SK-N-SH treated with all-trans-retinoic acid at 6 μM for 48 hours (cell line): ENCODE data around the gene SPATA33.

Experiments
- ATAC-seq: fragments of 200-7000 bp; cut with Tn5 transposase; 3 replicates; pipeline ENCODE4 v1.9.1; 2020; ENCODE audit warnings: mild to moderate bottlenecking, moderate library complexity
- ARNTL ChIP-seq: fragments of 450-650 bp; formaldehyde crosslinking; IDR thresholded peaks from 2 replicates; pipeline ENCODE4 v1.5.0; 2020; ENCODE audit warnings: low read depth, mild to moderate bottlenecking, moderate library complexity, borderline replicate concordance
- BACH2 ChIP-seq: fragments of 250-450 bp; sonication (Bioruptor Pico); IDR thresholded peaks from 2 replicates; pipeline ENCODE4 v1.9.0; 2021; ENCODE audit warnings: mild to moderate bottlenecking, borderline replicate concordance
- CREB5 ChIP-seq: fragments of 250-450 bp; sonication (Bioruptor Pico); IDR thresholded peaks from 2 replicates; pipeline ENCODE4 v1.5.1; 2020; ENCODE audit warnings: low read depth, mild to moderate bottlenecking, moderate library complexity
- CSDC2 ChIP-seq: fragments of 250-450 bp; sonication (Bioruptor Pico); IDR thresholded peaks from 2 replicates; pipeline ENCODE4 v1.5.0; 2020; ENCODE audit warnings: mild to moderate bottlenecking, moderate library complexity
- ESRRG ChIP-seq: fragments of 250-450 bp; sonication (Bioruptor Pico); IDR thresholded peaks from 2 replicates; pipeline ENCODE4 v1.6.1; 2021; ENCODE audit warnings: mild to moderate bottlenecking
- GLIS3 ChIP-seq: fragments of 250-450 bp; sonication (Bioruptor Pico); IDR thresholded peaks from 2 replicates; pipeline ENCODE4 v1.5.0; 2020; ENCODE audit warnings: mild to moderate bottlenecking, moderate library complexity
- ISL1 ChIP-seq: fragments of 250-450 bp; sonication (Bioruptor Pico); IDR thresholded peaks from 2 replicates; pipeline ENCODE4 v2.1.2; 2022; ENCODE audit warnings: mild to moderate bottlenecking, moderate library complexity
- OSR1 ChIP-seq: fragments of 250-450 bp; sonication (Bioruptor Pico); IDR thresholded peaks from 2 replicates; pipeline ENCODE4 v1.8.0; 2022; ENCODE audit warnings: moderate library complexity, mild to moderate bottlenecking, inconsistent platforms
- PATZ1 ChIP-seq: fragments of 250-450 bp; sonication (Bioruptor Pico); IDR thresholded peaks from 2 replicates; pipeline ENCODE4 v1.8.0; 2020; ENCODE audit warnings: mild to moderate bottlenecking, moderate library complexity, borderline replicate concordance
- PPARA ChIP-seq: fragments of 250-450 bp; sonication (Bioruptor Pico); IDR thresholded peaks from 2 replicates; pipeline ENCODE4 v1.5.0; 2020; ENCODE audit warnings: mild to moderate bottlenecking, borderline replicate concordance
- RARB ChIP-seq: fragments of 250-450 bp; sonication (Bioruptor Pico); IDR thresholded peaks from 2 replicates; pipeline ENCODE4 v1.8.0; 2021; ENCODE audit warnings: mild to moderate bottlenecking, moderate library complexity
- SNAI2 ChIP-seq: fragments of 250-450 bp; sonication (Bioruptor Pico); IDR thresholded peaks from 2 replicates; pipeline ENCODE4 v1.5.0; 2020; ENCODE audit warnings: mild to moderate bottlenecking, moderate library complexity
- TCF4 ChIP-seq: fragments of 250-450 bp; sonication (Bioruptor Pico); IDR thresholded peaks from 2 replicates; pipeline ENCODE4 v1.8.0; 2021; ENCODE audit warnings: mild to moderate bottlenecking, moderate library complexity, borderline replicate concordance
- TOX ChIP-seq: fragments of 250-450 bp; sonication (Bioruptor Pico); IDR thresholded peaks from 2 replicates; pipeline ENCODE4 v1.8.0; 2021; ENCODE audit warnings: mild to moderate bottlenecking, moderate library complexity, borderline replicate concordance
- TSHZ2 ChIP-seq: fragments of 250-450 bp; sonication (Bioruptor Pico); IDR thresholded peaks from 2 replicates; pipeline ENCODE4 v1.5.0; 2020; ENCODE audit warnings: mild to moderate bottlenecking, moderate library complexity
- ZC3H10 ChIP-seq: fragments of 250-450 bp; sonication (Bioruptor Pico); IDR thresholded peaks from 2 replicates; pipeline ENCODE4 v1.5.1; 2021; ENCODE audit warnings: mild to moderate bottlenecking, moderate library complexity
- ZFP3 ChIP-seq: fragments of 250-450 bp; sonication (Bioruptor Pico); IDR thresholded peaks from 2 replicates; pipeline ENCODE4 v1.5.0; 2020; ENCODE audit warnings: mild to moderate bottlenecking, moderate library complexity
- ZNF565 ChIP-seq: fragments of 450-650 bp; formaldehyde crosslinking; conservative IDR thresholded peaks from 2 replicates; pipeline ENCODE4 v1.5.0; 2020; ENCODE audit warnings: low read depth, mild to moderate bottlenecking, moderate library complexity
- ZNF70 ChIP-seq: fragments of 450-650 bp; formaldehyde crosslinking; IDR thresholded peaks from 2 replicates; pipeline ENCODE4 v1.5.0; 2020; ENCODE audit warnings: mild to moderate bottlenecking, moderate library complexity
- TF ChIP-seq, protein P1 (sequence below): fragments of 250-450 bp; sonication (Bioruptor Pico); IDR thresholded peaks from 2 replicates; pipeline ENCODE4 v1.8.0; 2021; ENCODE audit warnings: low read depth, mild to moderate bottlenecking, moderate library complexity, borderline replicate concordance

Gene SPATA33

DNA sequence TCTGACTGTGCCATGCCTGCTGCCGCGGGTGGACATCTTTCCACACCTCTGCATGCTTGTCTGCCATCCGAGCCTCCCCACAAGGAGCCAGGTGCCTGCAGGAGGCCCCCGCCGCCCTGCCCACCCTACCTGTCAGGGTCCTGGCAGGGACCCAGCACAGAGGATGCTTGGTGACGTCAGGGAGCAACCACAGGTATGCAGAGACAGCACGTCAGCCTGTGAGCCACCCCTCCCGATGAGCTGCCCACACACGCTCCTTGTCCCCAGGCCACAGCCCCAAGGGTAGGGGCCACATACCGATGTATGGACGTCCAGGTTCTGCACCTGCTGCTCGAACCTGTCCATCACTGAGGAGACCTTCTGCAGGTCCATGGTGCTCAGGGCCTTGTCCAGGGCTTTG, 10.7 kb upstream of the SPATA33 start:
- TF ChIP-seq, protein P1, sequence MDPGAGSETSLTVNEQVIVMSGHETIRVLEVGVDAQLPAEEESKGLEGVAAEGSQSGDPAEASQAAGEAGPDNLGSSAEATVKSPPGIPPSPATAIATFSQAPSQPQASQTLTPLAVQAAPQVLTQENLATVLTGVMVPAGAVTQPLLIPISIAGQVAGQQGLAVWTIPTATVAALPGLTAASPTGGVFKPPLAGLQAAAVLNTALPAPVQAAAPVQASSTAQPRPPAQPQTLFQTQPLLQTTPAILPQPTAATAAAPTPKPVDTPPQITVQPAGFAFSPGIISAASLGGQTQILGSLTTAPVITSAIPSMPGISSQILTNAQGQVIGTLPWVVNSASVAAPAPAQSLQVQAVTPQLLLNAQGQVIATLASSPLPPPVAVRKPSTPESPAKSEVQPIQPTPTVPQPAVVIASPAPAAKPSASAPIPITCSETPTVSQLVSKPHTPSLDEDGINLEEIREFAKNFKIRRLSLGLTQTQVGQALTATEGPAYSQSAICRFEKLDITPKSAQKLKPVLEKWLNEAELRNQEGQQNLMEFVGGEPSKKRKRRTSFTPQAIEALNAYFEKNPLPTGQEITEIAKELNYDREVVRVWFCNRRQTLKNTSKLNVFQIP (CRISPR knock-in tag): no peak
- TF ChIP-seq CREB5 (CRISPR knock-in tag) (no peak), ZNF565 (CRISPR knock-in tag) (no peak), ZNF70 (CRISPR knock-in tag) (no peak), ARNTL (no peak), BACH2 (CRISPR knock-in tag) (no peak), ISL1 (CRISPR knock-in tag) (no peak), GLIS3 (no peak), ZFP3 (no peak), CSDC2 (CRISPR knock-in tag) (no peak), OSR1 (no peak), TCF4 (CRISPR knock-in tag) (no peak), TOX (no peak), SNAI2 (CRISPR knock-in tag) (no peak)
- no peak for ATAC-seq

DNA sequence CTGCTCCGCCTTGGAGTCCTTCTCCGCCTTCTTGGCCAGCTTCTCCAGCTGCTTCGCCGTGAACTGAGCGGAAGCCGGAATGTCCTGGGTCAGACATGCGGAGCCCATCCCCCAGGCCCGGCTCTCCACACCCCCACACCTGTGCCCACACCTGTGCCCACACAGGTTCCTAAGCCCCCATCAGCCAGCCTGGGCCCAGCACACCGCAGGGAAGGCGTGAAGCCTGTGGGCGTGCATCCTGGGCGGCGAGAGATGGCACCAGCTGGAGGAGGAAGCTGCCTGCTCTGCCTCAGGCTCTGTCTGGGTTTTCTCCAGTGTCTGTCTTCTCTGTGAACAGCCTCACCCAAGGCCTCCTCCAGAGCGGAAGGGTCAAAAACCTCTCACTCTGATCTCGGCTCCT, 6.1 kb upstream of the SPATA33 start:
- TF ChIP-seq ZFP3: no peak
- TF ChIP-seq ESRRG (CRISPR knock-in tag): no peak
- no peak for ATAC-seq

GRCh38 chr16:89653656-89654295, 3.9 kb upstream of the SPATA33 start:
- TF ChIP-seq PPARA (CRISPR knock-in tag): no peak
- TF ChIP-seq RARB: no peak
- TF ChIP-seq BACH2 (CRISPR knock-in tag): no peak
- TF ChIP-seq TCF4 (CRISPR knock-in tag): no peak
- no peak for TF ChIP-seq ZNF565 (CRISPR knock-in tag)
- no peak for TF ChIP-seq GLIS3
- no peak for TF ChIP-seq PATZ1 (CRISPR knock-in tag)
- no peak for TF ChIP-seq SNAI2 (CRISPR knock-in tag)
- TF ChIP-seq OSR1: no peak
- TF ChIP-seq ZC3H10 (CRISPR knock-in tag): no peak
- no peak for TF ChIP-seq TSHZ2
- TF ChIP-seq ARNTL: no peak
- TF ChIP-seq, all 23 proteins: peak for 0
- ATAC-seq: no peak

GRCh38 chr16:89655062-89655643, 2.5 kb upstream of the SPATA33 start:
- TF ChIP-seq ZNF70 (CRISPR knock-in tag) (no peak), PPARA (CRISPR knock-in tag) (no peak), OSR1 (no peak)
- TF ChIP-seq, all 23 proteins: peak for 0
- no peak for ATAC-seq
